Bronchial epithelial cell (primary cell): ENCODE data around the gene AKTIP. TPM values are rescaled to one million over a fixed set of nuclear protein-coding genes. Genes with fewer than 3 reads are reported as not detected.

Experiments
- DNase-seq: peaks from one replicate; pipeline ENCODE4 v3.0.0-alpha.2; 2010; ENCODE audit warnings: low read depth
- FAIRE-seq: peaks from 2 replicates; lab custom pipeline; 2011; peaks lifted over from hg19 to GRCh38; lab: Jason Lieb, UNC
- H3K27me3 ChIP-seq: 2 replicates; pipeline ENCODE4 v1.5.1; 2011; ENCODE audit warnings: low read length; ENCODE audit not compliant: control insufficient read depth, insufficient read depth
- H3K36me3 ChIP-seq: 2 replicates; pipeline ENCODE4 v1.5.1; 2011; ENCODE audit warnings: low read length; ENCODE audit not compliant: control insufficient read depth, insufficient read depth
- H3K4me3 ChIP-seq: 2 replicates; pipeline ENCODE4 v1.5.1; 2011; ENCODE audit warnings: mild to moderate bottlenecking, low read depth, low read length, control low read depth
- total RNA-seq: library from RNA; depleted of rRNA; stranded (reverse); fragments of >200 nt; gene quantifications from 2 replicates; pipeline ENCODE4 v1.2.1, GENCODE V29; 2014
- TF ChIP-seq, protein P1 (sequence below): IDR thresholded peaks from 2 replicates; pipeline ENCODE4 v1.5.1; 2011; ENCODE audit warnings: mild to moderate bottlenecking, moderate library complexity, low read length, control low read depth, inconsistent platforms; ENCODE audit not compliant: insufficient read depth, severe bottlenecking

Gene AKTIP
- total RNA-seq, 1 donor from 2014 or later: 50.5 TPM

DNA sequence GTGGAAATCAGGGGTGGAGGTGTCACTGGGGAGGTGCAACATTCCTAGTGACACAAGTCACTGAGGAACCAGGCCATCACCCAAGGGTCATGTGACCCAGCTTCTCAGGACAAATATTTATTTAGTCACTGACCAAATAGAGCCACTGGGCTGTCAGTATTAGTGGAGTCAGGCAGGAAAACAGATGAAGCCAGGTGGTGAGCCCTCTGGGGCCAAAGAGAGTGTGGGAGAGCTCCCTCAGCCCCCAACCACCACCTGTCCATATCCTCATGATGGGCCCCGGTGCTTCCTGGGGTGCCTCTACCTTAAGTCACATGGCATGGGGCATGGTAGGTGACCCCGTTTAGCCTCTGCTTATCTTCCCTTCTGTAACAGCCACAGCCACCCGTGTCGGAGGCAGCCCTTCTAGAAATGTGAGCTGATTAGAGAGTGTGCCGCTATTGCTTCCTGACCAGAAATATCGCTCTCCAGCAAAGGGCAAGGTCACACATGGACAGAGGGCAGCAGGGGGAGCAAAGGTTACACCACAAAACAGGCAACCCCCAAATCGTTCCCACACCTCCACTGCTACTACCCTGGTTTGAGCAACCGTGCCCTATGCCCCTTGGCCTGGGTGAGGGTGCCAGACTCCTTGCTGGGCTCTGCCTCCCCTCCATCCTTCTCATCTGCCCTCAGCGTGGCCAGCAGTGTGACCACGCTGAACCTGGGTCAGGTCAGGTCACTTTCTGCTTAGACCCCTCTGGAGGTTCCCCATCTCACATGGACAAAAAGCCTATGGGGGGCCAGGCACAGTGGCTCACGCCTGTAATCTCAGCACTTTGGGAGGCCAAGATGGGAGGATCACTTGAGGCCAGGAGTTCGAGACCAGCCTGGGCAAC is 8.6 kb upstream of the AKTIP start:
- H3K27me3 ChIP-seq: no peaks in the 10 kb centered on the region
- no peak for DNase-seq
- H3K36me3 ChIP-seq: no peaks in the 10 kb centered on the region
- no peak for FAIRE-seq
- TF ChIP-seq, protein P1, sequence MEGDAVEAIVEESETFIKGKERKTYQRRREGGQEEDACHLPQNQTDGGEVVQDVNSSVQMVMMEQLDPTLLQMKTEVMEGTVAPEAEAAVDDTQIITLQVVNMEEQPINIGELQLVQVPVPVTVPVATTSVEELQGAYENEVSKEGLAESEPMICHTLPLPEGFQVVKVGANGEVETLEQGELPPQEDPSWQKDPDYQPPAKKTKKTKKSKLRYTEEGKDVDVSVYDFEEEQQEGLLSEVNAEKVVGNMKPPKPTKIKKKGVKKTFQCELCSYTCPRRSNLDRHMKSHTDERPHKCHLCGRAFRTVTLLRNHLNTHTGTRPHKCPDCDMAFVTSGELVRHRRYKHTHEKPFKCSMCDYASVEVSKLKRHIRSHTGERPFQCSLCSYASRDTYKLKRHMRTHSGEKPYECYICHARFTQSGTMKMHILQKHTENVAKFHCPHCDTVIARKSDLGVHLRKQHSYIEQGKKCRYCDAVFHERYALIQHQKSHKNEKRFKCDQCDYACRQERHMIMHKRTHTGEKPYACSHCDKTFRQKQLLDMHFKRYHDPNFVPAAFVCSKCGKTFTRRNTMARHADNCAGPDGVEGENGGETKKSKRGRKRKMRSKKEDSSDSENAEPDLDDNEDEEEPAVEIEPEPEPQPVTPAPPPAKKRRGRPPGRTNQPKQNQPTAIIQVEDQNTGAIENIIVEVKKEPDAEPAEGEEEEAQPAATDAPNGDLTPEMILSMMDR: no peak
- H3K4me3 ChIP-seq: no peak overlapping the region

- no peaks in the 10 kb centered on the region for H3K27me3 ChIP-seq
- TF ChIP-seq, protein P1: no peak
- DNase-seq (no peak), FAIRE-seq (no peak)
- no peaks in the 10 kb centered on the region for H3K36me3 ChIP-seq
- H3K4me3 ChIP-seq: no peak overlapping the region
These were observed 8.0 kb upstream of the AKTIP start for GRCh38 chr16:53511084-53511402.

GRCh38 chr16:53510704-53511070 is 7.7 kb upstream of the AKTIP start:
- TF ChIP-seq, protein P1: no peak
- no peak for FAIRE-seq
- DNase-seq: no peak
- Histone ChIP-seq H3K4me3 (no peak overlapping the region), H3K36me3 (no peaks in the 10 kb centered on the region), H3K27me3 (no peaks in the 10 kb centered on the region)

DNA sequence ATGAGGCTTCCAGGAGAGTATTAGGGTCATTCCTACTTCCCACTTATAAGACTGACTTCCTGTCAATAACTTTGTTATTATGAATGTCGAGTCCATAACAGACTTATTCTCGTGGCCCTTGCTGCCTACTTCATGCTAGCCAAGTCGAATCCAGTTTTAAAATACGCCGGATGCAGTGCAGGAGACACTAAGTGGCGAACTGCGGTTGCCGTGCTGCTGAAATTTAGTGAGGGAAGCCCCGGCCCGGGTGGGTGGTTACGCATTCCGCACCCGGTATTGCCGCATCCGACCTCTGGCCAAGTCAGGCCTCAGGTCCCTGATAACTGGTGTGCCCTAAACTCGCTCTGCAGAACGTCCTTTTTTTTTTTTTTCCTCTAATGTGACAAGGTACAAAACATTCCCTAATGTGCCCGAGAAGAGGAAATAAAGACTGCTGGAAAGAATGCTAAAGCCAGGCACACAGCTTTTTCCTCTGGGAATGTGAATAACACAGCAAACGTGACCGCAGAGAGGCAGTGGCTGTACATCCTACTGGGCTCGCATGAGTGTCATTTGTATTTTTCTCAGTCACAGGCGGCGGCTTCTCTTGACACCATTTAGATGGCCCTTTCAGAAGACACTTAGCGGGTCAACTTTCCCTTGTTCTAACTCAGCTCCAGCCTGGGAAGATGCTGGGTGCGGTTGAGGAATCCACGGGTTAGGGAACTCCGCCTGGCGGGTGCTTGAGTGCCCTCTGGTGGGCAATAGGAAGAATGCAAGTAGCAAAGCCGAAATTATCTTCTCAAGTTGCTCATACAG is 7.1 kb upstream of the AKTIP start:
- Histone ChIP-seq H3K27me3 (no peaks in the 10 kb centered on the region), H3K36me3 (no peaks in the 10 kb centered on the region), H3K4me3 (no peak overlapping the region)
- DNase-seq (peak; percentile 50), FAIRE-seq (no peak)
- TF ChIP-seq, protein P1: peak; percentile 90

GRCh38 chr16:53507464-53508179 is 4.6 kb upstream of the AKTIP start:
- Histone ChIP-seq H3K36me3 (no peaks in the 10 kb centered on the region), H3K4me3 (no peak overlapping the region), H3K27me3 (no peaks in the 10 kb centered on the region)
- TF ChIP-seq, protein P1: no peak
- FAIRE-seq (no peak), DNase-seq (no peak)
